Cerebellar nuclear complex (tissue), 1 donor: ENCODE data around the gene GFOD1.

Experiments used
- DNase-seq, 2 experiments: peaks; one replicate each; lab custom pipeline; 2025; lab: John Stamatoyannopoulos, UW

The GFOD1 gene

GRCh38 chr6:13485923-13486562 is 1.4 kb downstream of the GFOD1 start:
- DNase-seq = no peak

- DNase-seq = no peak
Observed at GRCh38 chr6:13485303-13485702, 2.1 kb downstream of the GFOD1 start.

GRCh38 chr6:13484827-13485226 is 2.6 kb downstream of the GFOD1 start:
- DNase-seq = no peak

GRCh38 chr6:13484138-13484708 is 3.2 kb downstream of the GFOD1 start:
- no peak for DNase-seq

GRCh38 chr6:13480631-13481501 is 6.5 kb downstream of the GFOD1 start:
- peak in 1 of 2 experiments; percentile 30 for DNase-seq

- DNase-seq = no peak
Observed at GRCh38 chr6:13479971-13480434, 7.4 kb downstream of the GFOD1 start.

- DNase-seq = no peak
Observed at GRCh38 chr6:13479206-13479800, 8.1 kb downstream of the GFOD1 start.

- DNase-seq = no peak
Observed at GRCh38 chr6:13478525-13478966, 8.9 kb downstream of the GFOD1 start.

GRCh38 chr6:13474787-13475186 is 12.6 kb downstream of the GFOD1 start:
- no peak for DNase-seq

- DNase-seq = no peak
Observed at GRCh38 chr6:13474360-13474759, 13.0 kb downstream of the GFOD1 start.

GRCh38 chr6:13473768-13474165 is 13.6 kb downstream of the GFOD1 start:
- DNase-seq = no peak

GRCh38 chr6:13472976-13473767 is 14.2 kb downstream of the GFOD1 start:
- no peak for DNase-seq

- DNase-seq = no peak
Observed at GRCh38 chr6:13472099-13472498, 15.3 kb downstream of the GFOD1 start.

GRCh38 chr6:13471184-13471583 is 16.2 kb downstream of the GFOD1 start:
- DNase-seq = no peak

GRCh38 chr6:13470238-13471140 is 16.9 kb downstream of the GFOD1 start:
- no peak for DNase-seq

- no peak for DNase-seq
Observed at GRCh38 chr6:13469693-13470092, 17.7 kb downstream of the GFOD1 start.

GRCh38 chr6:13468839-13469238 is 18.6 kb downstream of the GFOD1 start:
- no peak for DNase-seq

- peak in 1 of 2 experiments; percentile 14 for DNase-seq
Observed at GRCh38 chr6:13467216-13467600, 20.2 kb downstream of the GFOD1 start.

GRCh38 chr6:13466304-13467215 is 20.8 kb downstream of the GFOD1 start:
- no peak for DNase-seq
